A549 (cell line): ENCODE measurements around the gene ARHGAP22. TPM values are rescaled to one million over a fixed set of nuclear protein-coding genes. Genes with fewer than 3 reads are reported as not detected.

ENCODE experiments used
- ATAC-seq, 2 experiments: fragments of 200-7000 bp in 1 of 2; fragments of >200 bp in 1 of 2; cut with Nextera tagmentation in 1 of 2; cut with Tn5 transposase in 1 of 2; 3 replicates each; pipeline versions ENCODE4 v1.8.0 to v1.9.1; 2018 to 2020; ENCODE audit warnings: mild to moderate bottlenecking in 1 of 2, moderate library complexity in 1 of 2
- CTCF ChIA-PET: fragments of 300-600 bp; sonication (Branson Sonifier 250); formaldehyde crosslinking; extraction: SDS; loops from one replicate; lab custom pipeline; 2021; ENCODE audit warnings: antibody characterized with exemption, inconsistent platforms; lab: Yijun Ruan, JAX
- POLR2A ChIA-PET: fragments of 350-600 bp; formaldehyde crosslinking; extraction: SDS; loops from one replicate; lab custom pipeline; 2021; ENCODE audit warnings: antibody characterized with exemption, inconsistent platforms; lab: Yijun Ruan, JAX
- DNase-seq, 2 experiments: peaks; one replicate each; pipeline versions ENCODE4 v3.0.0 to v3.0.0-alpha.2; 2011 to 2016; ENCODE audit warnings: low read depth in 1 of 2, low spot score in 1 of 2
- FAIRE-seq: peaks from 2 replicates; lab custom pipeline; 2011; peaks lifted over from hg19 to GRCh38; lab: Jason Lieb, UNC
- H3K27ac ChIP-seq, 2 experiments: fragments of >200 bp; sonication (Bioruptor Twin); formaldehyde crosslinking; 3 replicates each; pipeline ENCODE4 v1.5.1; 2016 to 2017
- H3K4me1 ChIP-seq: fragments of >200 bp; sonication (Bioruptor Twin); formaldehyde crosslinking; 3 replicates; pipeline ENCODE4 v1.6.1; 2016
- H3K4me2 ChIP-seq: fragments of >200 bp; sonication (Bioruptor Twin); formaldehyde crosslinking; 3 replicates; pipeline ENCODE4 v1.6.1; 2016
- H3K4me3 ChIP-seq: fragments of >200 bp; sonication (Bioruptor Twin); formaldehyde crosslinking; 3 replicates; pipeline ENCODE4 v1.5.1; 2016
- H3K9me3 ChIP-seq: fragments of >200 bp; sonication (Bioruptor Twin); formaldehyde crosslinking; 3 replicates; pipeline ENCODE4 v1.6.1; 2016
- BCL3 ChIP-seq: fragments of >200 bp; sonication (Bioruptor Twin); formaldehyde crosslinking; IDR thresholded peaks from 3 replicates; pipeline ENCODE4 v1.6.1; 2016
- BHLHE40 ChIP-seq: IDR thresholded peaks from 2 replicates; pipeline ENCODE4 v1.6.1; 2012; ENCODE audit warnings: low read depth, low read length, inconsistent platforms
- CBX8 ChIP-seq: fragments of 200-600 bp; sonication (generic); IDR thresholded peaks from 2 replicates; pipeline ENCODE4 v1.6.1; 2016
- CHD2 ChIP-seq: fragments of 150-350 bp; IDR thresholded peaks from 2 replicates; pipeline ENCODE4 v1.6.1; 2014; ENCODE audit warnings: low read length; ENCODE audit not compliant: partially characterized antibody
- CTCF ChIP-seq: fragments of >200 bp; sonication (Bioruptor Twin); formaldehyde crosslinking; IDR thresholded peaks from 3 replicates; pipeline ENCODE4 v1.5.1; 2016
- EHMT2 ChIP-seq: fragments of 200-600 bp; sonication (generic); IDR thresholded peaks from 2 replicates; pipeline ENCODE4 v1.6.1; 2016; ENCODE audit warnings: antibody characterized with exemption, low read depth, mild to moderate bottlenecking, moderate library complexity
- ESRRA ChIP-seq: fragments of 150-350 bp; IDR thresholded peaks from 2 replicates; pipeline ENCODE4 v1.6.1; 2014; ENCODE audit warnings: mild to moderate bottlenecking, low read length, borderline replicate concordance
- GATA3 ChIP-seq: IDR thresholded peaks from 2 replicates; pipeline ENCODE4 v1.6.1; 2012; ENCODE audit warnings: borderline replicate concordance
- HDAC2 ChIP-seq: fragments of 200-600 bp; sonication (generic); IDR thresholded peaks from 2 replicates; pipeline ENCODE4 v1.6.1; 2016
- HES2 ChIP-seq: fragments of >200 bp; sonication (Bioruptor Twin); formaldehyde crosslinking; IDR thresholded peaks from 2 replicates; pipeline ENCODE4 v1.6.1; 2016
- HEYL ChIP-seq: fragments of 250-450 bp; sonication (Bioruptor Pico); IDR thresholded peaks from 2 replicates; pipeline ENCODE4 v1.8.0; 2021; ENCODE audit warnings: mild to moderate bottlenecking, moderate library complexity
- HOXB13 ChIP-seq: fragments of 250-450 bp; sonication (Bioruptor Pico); IDR thresholded peaks from 2 replicates; pipeline ENCODE4 v1.5.0; 2020; ENCODE audit warnings: low read depth, mild to moderate bottlenecking, moderate library complexity
- HOXB5 ChIP-seq: fragments of 250-450 bp; sonication (Bioruptor Pico); IDR thresholded peaks from 2 replicates; pipeline ENCODE4 v1.5.0; 2020; ENCODE audit warnings: mild to moderate bottlenecking, moderate library complexity
- KDM1A ChIP-seq: fragments of 200-600 bp; sonication (generic); IDR thresholded peaks from 2 replicates; pipeline ENCODE4 v1.6.1; 2016; ENCODE audit warnings: low read depth, mild to moderate bottlenecking
- KDM5A ChIP-seq: fragments of 200-600 bp; sonication (generic); IDR thresholded peaks from 2 replicates; pipeline ENCODE4 v1.6.1; 2016; ENCODE audit warnings: antibody characterized with exemption, mild to moderate bottlenecking
- MAFK ChIP-seq: fragments of 450-650 bp; IDR thresholded peaks from 2 replicates; pipeline ENCODE4 v1.6.1; 2014; ENCODE audit not compliant: partially characterized antibody
- MAX ChIP-seq: IDR thresholded peaks from 2 replicates; pipeline ENCODE4 v1.6.1; 2012
- NR3C1 ChIP-seq: fragments of >200 bp; sonication (Bioruptor Twin); formaldehyde crosslinking; IDR thresholded peaks from 3 replicates; pipeline ENCODE4 v1.6.1; 2017
- POLR2AphosphoS2 ChIP-seq: conservative IDR thresholded peaks from 2 replicates; pipeline ENCODE4 v1.6.1; 2012; ENCODE audit warnings: low read length, improper control_type of control experiment, inconsistent platforms
- RAD21 ChIP-seq, 2 experiments: fragments of >200 bp in 1 of 2; sonication (Bioruptor Twin) in 1 of 2; formaldehyde crosslinking in 1 of 2; IDR thresholded peaks in 1 of 2; conservative IDR thresholded peaks in 1 of 2; 2 replicates in 1 of 2; 3 replicates in 1 of 2; pipeline ENCODE4 v1.6.1; 2012 to 2018; ENCODE audit warnings: inconsistent platforms in 1 of 2
- RCOR1 ChIP-seq: fragments of 150-350 bp; IDR thresholded peaks from 2 replicates; pipeline ENCODE4 v1.6.1; 2014; ENCODE audit warnings: antibody characterized with exemption, low read length, low read depth
- RFX5 ChIP-seq: fragments of 450-650 bp; IDR thresholded peaks from 2 replicates; pipeline ENCODE4 v1.7.1; 2014; ENCODE audit warnings: antibody characterized with exemption, mild to moderate bottlenecking, moderate library complexity
- SMC3 ChIP-seq: fragments of >200 bp; sonication (Bioruptor Twin); formaldehyde crosslinking; IDR thresholded peaks from 3 replicates; pipeline ENCODE4 v1.6.1; 2018; ENCODE audit warnings: inconsistent platforms
- TFCP2L1 ChIP-seq: fragments of 250-450 bp; sonication (Bioruptor Pico); IDR thresholded peaks from 2 replicates; pipeline ENCODE4 v1.5.0; 2021; ENCODE audit warnings: mild to moderate bottlenecking
- TP53 ChIP-seq: fragments of 250-450 bp; sonication (Bioruptor Pico); IDR thresholded peaks from 2 replicates; pipeline ENCODE4 v1.5.0; 2021; ENCODE audit warnings: mild to moderate bottlenecking, moderate library complexity
- USF2 ChIP-seq: fragments of 450-650 bp; IDR thresholded peaks from 2 replicates; pipeline ENCODE4 v1.6.1; 2014; ENCODE audit warnings: antibody characterized with exemption
- ZC3H11A ChIP-seq: fragments of 450-650 bp; IDR thresholded peaks from 2 replicates; pipeline ENCODE4 v1.6.1; 2014; ENCODE audit warnings: antibody characterized with exemption, mild to moderate bottlenecking
- ZNF302 ChIP-seq: fragments of 250-450 bp; sonication (Bioruptor Pico); IDR thresholded peaks from 2 replicates; pipeline ENCODE4 v1.9.0; 2021; ENCODE audit warnings: inconsistent platforms, mild to moderate bottlenecking, moderate library complexity
- ZSCAN20 ChIP-seq: fragments of 250-450 bp; sonication (Bioruptor Pico); IDR thresholded peaks from 2 replicates; pipeline ENCODE4 v1.8.0; 2022; ENCODE audit warnings: mild to moderate bottlenecking, moderate library complexity
- WGBS: methylation state at CpG from one replicate; pipeline ENCODE4 v1.1.6; 2017; ENCODE audit errors: missing lambda C conversion rate; 5-methylcytosine and 5-hydroxymethylcytosine counted together
- polyA plus RNA-seq, 4 experiments: library from polyadenylated mRNA; depleted of rRNA in 3 of 4; stranded (reverse); fragments of >200 nt; fragmentation: RNase III in 1 of 4; extraction: RNeasy Plus Mini Kit Qiagen cat#74134 plus additional on column Dnase treatment in 1 of 4; gene quantifications; 2 replicates in 3 of 4; 3 replicates in 1 of 4; pipeline ENCODE4 v1.2.3, GENCODE V29; 2011 to 2017

ARHGAP22 gene
- polyA plus RNA-seq, 2 of the 4 experiments (the other 2 are of a cell fraction), result 1.9 to 3.2 TPM

- ATAC-seq (no peak), FAIRE-seq (no peak), DNase-seq (no peak)
- 90% methylated on average over 14 of the region's 16 CpGs for WGBS
- Histone ChIP-seq H3K27ac (no peak overlapping the region), H3K4me1 (0 out of 3 replicates have a peak, but pooled peaks cover 4% of the 10 kb centered on the region), H3K9me3 (no peaks in the 10 kb centered on the region), H3K4me2 (no peak overlapping the region), H3K4me3 (no peak overlapping the region)
- TF ChIP-seq USF2 (no peak), KDM5A (no peak), MAFK (no peak), ESRRA (no peak), POLR2AphosphoS2 (no peak), HOXB13 (CRISPR knock-in tag) (no peak), ZC3H11A (no peak), CBX8 (no peak), HES2 (no peak), HDAC2 (no peak), CTCF (no peak), RAD21 (conservative IDR thresholded peaks at IDR 0.05 in 1 of 2, IDR thresholded peaks at IDR 0.05 in 1 of 2) (no peak), NR3C1 (no peak), ZSCAN20 (no peak), MAX (no peak), BCL3 (no peak), TFCP2L1 (no peak), TP53 (CRISPR knock-in tag) (no peak), GATA3 (no peak), KDM1A (no peak)
- ChIA-PET POLR2A (no interaction called here), CTCF (interaction anchor here (0.8 to 1.7 kb wide), 2 partner anchors 17 to 163 kb away, joined by 3 to 4 read pairs; no protein-coding TSS in a partner anchor)
Observed at GRCh38 chr10:48493083-48493871, 111.6 kb downstream of the ARHGAP22 start.

GRCh38 chr10:48492201-48492600 lies 112.7 kb downstream of the ARHGAP22 start:
- no peak overlapping the region for H3K4me3 ChIP-seq
- no peak overlapping the region for H3K27ac ChIP-seq
- ChIA-PET CTCF (interaction anchor here (0.9 to 2.0 kb wide), 3 partner anchors 21 to 32 kb away, joined by 3 to 7 read pairs (median 3); no protein-coding TSS in a partner anchor), POLR2A (no interaction called here)
- TF ChIP-seq HEYL (CRISPR knock-in tag) (no peak), ZC3H11A (no peak), RAD21 (conservative IDR thresholded peaks at IDR 0.05 in 1 of 2, IDR thresholded peaks at IDR 0.05 in 1 of 2) (no peak), RFX5 (no peak), RCOR1 (no peak), EHMT2 (no peak), HOXB5 (CRISPR knock-in tag) (no peak), TFCP2L1 (no peak), CHD2 (no peak), ZNF302 (CRISPR knock-in tag) (no peak), NR3C1 (no peak), KDM5A (no peak), BHLHE40 (no peak), SMC3 (no peak), ESRRA (no peak), POLR2AphosphoS2 (no peak)
- no peak overlapping the region for H3K4me2 ChIP-seq
- WGBS, result 85% methylated on average over 2 of the region's 2 CpGs
- no peak for DNase-seq
- no peak for ATAC-seq
- H3K4me1 ChIP-seq, result 0 out of 3 replicates have a peak, but pooled peaks cover 2% of the 10 kb centered on the region
- FAIRE-seq, result no peak
- H3K9me3 ChIP-seq, result no peaks in the 10 kb centered on the region
